Stimulated activated CD8-positive, alpha-beta memory T cell treated with anti-CD3 and anti-CD28 coated beads, Interleukin-15, amount 100 ng/mL, for 4 hours (primary cell): ENCODE measurements around the gene F2RL2.
"Not testable (repeated sequence)": the region's sequence is repeated elsewhere in the genome, so short reads cannot be mapped to it uniquely, and the experiment has no call there.

Experiments used
- DNase-seq, 2 donors: peaks; one replicate each; pipeline ENCODE4 v3.0.0-alpha.2; 2020; ENCODE audit warnings: low read depth in 2 of 2

The F2RL2 gene

DNA sequence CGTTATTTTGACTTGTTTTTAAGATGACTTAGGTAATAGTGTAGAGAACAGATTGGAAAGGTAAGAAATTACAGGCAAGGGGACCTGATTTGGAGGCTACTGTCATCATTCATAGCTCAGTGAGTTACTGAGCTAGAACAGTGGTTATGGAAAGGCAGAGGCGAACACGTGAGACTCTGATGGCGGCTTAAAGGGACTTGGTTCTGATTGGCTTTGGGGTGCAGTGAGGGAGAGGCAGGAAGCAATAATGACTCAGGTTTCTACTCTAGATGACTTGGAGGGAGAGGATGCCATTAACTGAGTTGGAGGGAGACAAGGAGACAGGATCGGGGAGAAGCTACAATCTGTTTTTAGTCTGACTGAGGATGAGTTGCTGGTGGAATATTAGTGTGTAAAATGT is 3.0 kb downstream of the F2RL2 start:
- no peak for DNase-seq

GRCh38 chr5:76617675-76618074 is 5.5 kb downstream of the F2RL2 start:
- DNase-seq, result no peak

- no peak for DNase-seq
Observed at GRCh38 chr5:76617229-76617628, 6.0 kb downstream of the F2RL2 start.

- DNase-seq, result no peak
Observed at GRCh38 chr5:76616206-76616605, 7.0 kb downstream of the F2RL2 start.

DNA sequence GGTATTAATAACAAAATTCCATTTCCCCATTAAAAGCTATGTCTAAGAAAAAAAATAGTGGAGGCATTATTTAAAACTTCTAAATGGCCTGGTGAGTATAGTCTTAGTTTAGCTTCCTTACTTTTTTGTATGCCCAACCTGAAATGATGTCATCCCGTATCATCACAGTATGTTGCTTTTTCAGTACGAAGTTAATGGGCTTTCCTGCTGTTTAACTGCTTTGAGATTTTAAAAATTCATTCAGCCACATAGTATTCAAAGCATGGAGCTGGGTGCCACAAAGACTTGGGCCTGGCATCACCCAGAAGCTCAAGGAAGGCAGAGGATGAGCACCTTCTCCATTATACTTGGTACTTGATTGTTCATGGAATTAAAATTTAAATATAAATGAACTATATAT is 7.4 kb downstream of the F2RL2 start:
- DNase-seq, result no peak

GRCh38 chr5:76612942-76613341 is 10.3 kb downstream of the F2RL2 start:
- DNase-seq, result no peak

DNA sequence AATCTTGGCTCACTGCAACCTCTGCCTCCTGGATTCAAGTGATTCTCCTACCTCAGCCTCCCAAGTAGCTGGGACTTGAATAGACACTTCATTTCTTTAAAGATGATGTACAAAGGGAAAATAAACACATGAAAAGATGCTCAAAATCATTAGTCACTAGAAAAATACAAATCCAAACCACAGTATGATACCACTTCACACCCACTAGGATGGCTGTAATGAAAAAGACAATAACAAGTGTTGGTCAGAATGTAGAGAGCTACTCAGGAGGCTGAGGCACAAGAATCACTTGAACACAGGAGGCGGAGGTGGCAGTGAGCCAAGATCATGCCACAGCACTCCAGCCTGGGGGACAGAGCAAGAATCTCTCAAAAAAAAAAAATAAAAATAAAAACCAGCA is 13.0 kb downstream of the F2RL2 start:
- no peak for DNase-seq

DNA sequence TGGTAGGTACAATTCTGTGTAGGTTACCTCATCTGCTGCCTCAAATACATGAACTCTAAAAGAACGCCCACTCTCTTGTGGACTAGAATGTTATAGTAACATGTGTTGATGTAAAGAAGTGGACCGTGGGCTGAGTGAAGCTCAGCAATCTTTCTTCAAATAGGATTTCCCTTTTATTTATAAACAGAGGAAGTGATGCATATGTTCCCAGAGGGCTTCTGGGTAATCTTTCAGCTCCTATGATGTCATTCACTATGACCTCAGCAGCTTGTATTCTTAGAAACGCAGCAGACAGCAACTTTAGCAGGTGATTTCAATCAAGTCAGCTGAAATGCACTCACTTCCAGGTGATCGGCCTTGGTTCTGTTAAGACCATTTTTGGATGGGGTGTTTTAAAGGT is 14.4 kb downstream of the F2RL2 start:
- no peak for DNase-seq

- no peak for DNase-seq
Observed at GRCh38 chr5:76607353-76607871, 15.8 kb downstream of the F2RL2 start.

GRCh38 chr5:76606701-76607100 is 16.5 kb downstream of the F2RL2 start:
- no peak for DNase-seq

- no peak for DNase-seq
Observed at GRCh38 chr5:76604838-76605237, 18.4 kb downstream of the F2RL2 start.

GRCh38 chr5:76603991-76604390 is 19.2 kb downstream of the F2RL2 start:
- DNase-seq, result not testable (repeated sequence)

DNA sequence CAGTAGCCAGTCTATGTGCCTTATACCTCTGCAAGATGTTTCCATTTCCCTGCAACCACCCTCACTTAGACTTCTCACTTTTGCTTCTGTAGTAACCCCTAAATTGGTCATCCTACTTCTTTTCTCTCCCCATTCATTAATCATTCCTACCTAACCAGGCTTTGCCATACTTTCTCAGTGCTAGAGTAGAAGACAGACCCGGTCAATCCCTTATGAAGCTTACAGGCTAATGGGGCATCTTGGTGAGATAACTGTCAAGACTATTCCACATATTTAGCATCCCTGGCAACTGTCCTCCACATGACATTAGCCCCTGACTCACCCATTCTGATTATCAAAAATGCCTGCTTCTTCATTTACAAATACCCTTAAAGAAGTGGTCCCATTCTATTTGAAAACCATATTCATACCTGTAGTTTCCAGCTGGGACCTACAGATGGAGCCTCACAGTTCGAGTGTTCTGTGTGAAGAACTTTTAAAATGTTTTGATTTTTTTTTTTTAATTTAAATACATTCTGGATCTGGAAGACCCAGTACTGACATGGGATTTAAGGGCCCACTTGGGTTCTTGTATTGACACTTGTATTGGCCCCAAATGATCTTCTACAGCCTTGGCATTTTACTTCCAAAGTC is 21.0 kb downstream of the F2RL2 start:
- DNase-seq, result no peak

- no peak for DNase-seq
Observed at GRCh38 chr5:76601470-76601869, 21.7 kb downstream of the F2RL2 start.

DNA sequence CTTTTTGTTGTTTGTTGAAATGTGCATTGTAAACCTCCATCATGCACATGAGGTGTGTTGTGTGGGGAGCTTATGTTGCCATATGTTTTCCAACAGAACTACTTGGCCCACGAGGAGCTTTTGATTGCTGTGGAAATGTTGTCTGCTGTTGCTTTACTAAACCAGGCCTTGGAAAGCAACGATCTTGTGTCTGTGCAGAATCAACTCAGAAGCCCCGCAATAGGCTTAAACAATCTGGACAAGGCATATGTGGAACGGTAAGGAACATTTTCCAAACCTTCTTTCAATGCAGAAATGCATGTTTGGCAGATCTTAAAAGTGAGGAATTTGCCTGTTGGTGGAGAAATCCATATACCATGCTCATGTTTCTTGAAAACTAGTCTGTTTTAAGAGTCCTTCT is 22.5 kb downstream of the F2RL2 start:
- DNase-seq, result no peak

DNA sequence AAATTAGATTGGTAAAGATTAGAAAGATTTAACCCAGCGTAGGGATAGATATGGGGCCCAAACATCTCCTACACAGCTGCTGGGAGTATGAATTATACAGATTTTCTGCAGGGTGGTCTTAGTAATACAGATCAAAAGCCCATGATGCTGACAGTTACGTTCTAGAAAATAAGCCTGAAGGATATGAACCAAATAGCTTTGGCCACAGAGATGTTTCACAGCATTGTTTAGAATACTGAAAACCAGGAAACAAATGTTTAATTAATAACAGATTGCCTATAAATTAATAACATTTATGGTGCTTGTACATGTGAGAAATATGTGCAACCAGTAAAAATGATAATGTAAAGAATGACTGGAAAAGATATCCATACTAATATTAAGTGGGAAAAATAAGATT is 24.7 kb downstream of the F2RL2 start:
- DNase-seq, result no peak

DNA sequence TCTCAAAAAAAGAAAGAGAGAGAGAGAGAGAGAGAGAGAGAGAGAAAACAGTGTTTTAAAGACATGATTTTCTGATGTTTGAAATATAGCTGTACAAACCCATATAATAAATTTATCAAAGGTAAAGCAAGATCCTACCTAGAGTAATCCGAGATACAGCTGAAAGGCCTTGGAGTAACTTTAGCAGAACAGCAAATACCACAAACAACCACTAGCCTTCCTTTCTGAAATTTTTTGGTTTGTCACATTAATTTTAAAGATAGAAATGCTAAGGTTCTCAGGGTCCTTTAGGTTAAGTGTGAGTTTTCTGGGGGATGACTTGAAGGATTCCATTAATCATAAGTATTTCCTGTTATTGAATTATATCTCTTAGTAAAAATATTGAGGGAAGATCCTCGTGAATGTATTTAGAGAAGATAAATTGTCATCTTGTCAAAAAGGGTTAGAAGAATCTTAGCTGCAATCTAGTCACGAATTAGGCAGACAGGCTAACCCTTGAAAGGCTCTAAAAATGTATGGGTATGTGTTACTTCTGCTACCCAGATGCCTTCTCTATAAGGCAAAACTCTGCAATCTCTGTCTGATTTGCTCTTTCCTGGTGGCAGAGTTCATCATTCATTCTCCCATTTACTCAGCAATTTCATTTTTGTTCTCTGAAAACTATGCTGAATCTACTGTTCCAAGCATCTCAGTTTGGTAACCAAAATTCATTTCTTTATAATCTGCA is 27.3 kb downstream of the F2RL2 start:
- DNase-seq, result no peak

- no peak for DNase-seq
Observed at GRCh38 chr5:76594107-76594506, 29.1 kb downstream of the F2RL2 start.

- no peak for DNase-seq
Observed at GRCh38 chr5:76592692-76593091, 30.5 kb downstream of the F2RL2 start.

DNA sequence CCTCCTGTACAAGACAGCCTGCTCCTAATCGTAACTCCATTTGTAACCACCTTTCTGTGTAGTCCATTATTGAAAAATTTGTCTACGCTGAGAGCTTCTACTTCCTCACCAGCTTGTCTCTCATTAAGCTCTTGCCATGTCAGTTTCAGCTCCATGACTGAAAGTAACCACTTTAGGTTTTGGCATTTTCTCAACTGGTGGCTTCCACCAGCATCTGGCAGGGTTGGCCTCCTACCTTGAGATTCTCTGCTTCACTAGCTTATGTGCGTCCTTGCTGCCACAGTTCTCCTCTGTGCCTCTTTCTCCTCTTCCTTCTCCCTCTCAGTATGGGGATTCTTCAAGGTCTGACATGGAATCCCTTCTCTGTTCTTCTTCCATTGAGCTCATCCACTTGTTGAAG is 31.8 kb downstream of the F2RL2 start:
- no peak for DNase-seq

GRCh38 chr5:76590027-76590426 is 33.2 kb downstream of the F2RL2 start:
- DNase-seq, result no peak

GRCh38 chr5:76586531-76586930 is 36.7 kb downstream of the F2RL2 start:
- DNase-seq, result no peak

- DNase-seq, result no peak
Observed at GRCh38 chr5:76585783-76586217, 37.4 kb downstream of the F2RL2 start.
